H1 (cell line): ENCODE data around the gene TCF25. TPM values are rescaled to one million over a fixed set of nuclear protein-coding genes. Genes with fewer than 3 reads are reported as not detected.

Source experiments
- CTCF ChIA-PET: fragments of 300-600 bp; sonication (Branson Sonifier 250); formaldehyde crosslinking; loops from one replicate; lab custom pipeline; 2021; ENCODE audit not compliant: partially characterized antibody; lab: Charles Lee
- POLR2A ChIA-PET: fragments of 300-600 bp; sonication (Branson Sonifier 250); formaldehyde crosslinking; loops from one replicate; lab custom pipeline; 2021; ENCODE audit warnings: inconsistent platforms; ENCODE audit not compliant: partially characterized antibody; lab: Charles Lee
- DNase-seq, 2 experiments: peaks; one replicate each; pipeline versions ENCODE4 v3.0.0 to v3.0.0-alpha.2; 2010 to 2022; ENCODE audit warnings: low spot score in 2 of 2, low read depth in 1 of 2, mixed read lengths in 1 of 2
- FAIRE-seq: peaks from 2 replicates; lab custom pipeline; 2011; peaks lifted over from hg19 to GRCh38; lab: Jason Lieb, UNC
- H2AFZ ChIP-seq: 2 replicates; pipeline ENCODE4 v1.8.1; 2012; ENCODE audit warnings: low read length, inconsistent platforms
- H2AK5ac ChIP-seq: 2 replicates; pipeline ENCODE4 v1.6.1; 2013; ENCODE audit warnings: low read depth, low read length
- H2BK120ac ChIP-seq: replicated peaks from 2 replicates; pipeline ENCODE3; 2013; ENCODE audit warnings: low read depth, low read length, inconsistent platforms
- H2BK12ac ChIP-seq: 2 replicates; pipeline ENCODE4 v1.6.1; 2013; ENCODE audit warnings: low read depth, low read length
- H2BK15ac ChIP-seq: 2 replicates; pipeline ENCODE4 v1.6.1; 2013; ENCODE audit warnings: low read length
- H2BK20ac ChIP-seq: 2 replicates; pipeline ENCODE4 v1.6.1; 2013; ENCODE audit warnings: low read length
- H2BK5ac ChIP-seq: 2 replicates; pipeline ENCODE4 v1.6.1; 2013; ENCODE audit warnings: low read depth, low read length
- H3K14ac ChIP-seq: 2 replicates; pipeline ENCODE4 v1.6.1; 2013; ENCODE audit warnings: inconsistent platforms; ENCODE audit not compliant: insufficient read length
- H3K18ac ChIP-seq: 2 replicates; pipeline ENCODE4 v1.6.1; 2013; ENCODE audit warnings: low read length; ENCODE audit errors: extremely low read depth
- H3K23ac ChIP-seq: 2 replicates; pipeline ENCODE4 v1.6.1; 2013; ENCODE audit warnings: inconsistent platforms; ENCODE audit not compliant: insufficient read length
- H3K23me2 ChIP-seq: 2 replicates; pipeline ENCODE4 v1.6.1; 2013; ENCODE audit warnings: low read depth, low read length
- H3K27ac ChIP-seq: 2 replicates; pipeline ENCODE4 v1.6.1; 2011; ENCODE audit warnings: low read depth, low read length, inconsistent platforms
- H3K27me3 ChIP-seq, 4 experiments: replicated peaks in 1 of 4; 1 replicate in 1 of 4; 2 replicates in 3 of 4; pipeline versions ENCODE4 v1.6.1 to v1.8.1; 2011 to 2013; ENCODE audit warnings: low read length in 3 of 4, mild to moderate bottlenecking in 3 of 4, inconsistent platforms in 2 of 4, mixed read lengths in 2 of 4, moderate library complexity in 1 of 4; ENCODE audit not compliant: control insufficient read depth in 3 of 4, insufficient read depth in 3 of 4; ENCODE audit errors: extremely low read depth in 1 of 4
- H3K36me3 ChIP-seq, 4 experiments: 2 replicates each; pipeline versions ENCODE4 v1.6.1 to v1.8.1; 2011 to 2013; ENCODE audit warnings: mild to moderate bottlenecking in 4 of 4, low read length in 3 of 4, moderate library complexity in 2 of 4, control low read depth in 1 of 4, inconsistent platforms in 1 of 4; ENCODE audit not compliant: insufficient read depth in 4 of 4, control insufficient read depth in 2 of 4
- H3K4ac ChIP-seq: replicated peaks from 2 replicates; pipeline ENCODE3; 2013; ENCODE audit warnings: low read length, low read depth, mixed read lengths, inconsistent platforms; ENCODE audit not compliant: insufficient read length
- H3K4me1 ChIP-seq, 4 experiments: replicated peaks in 1 of 4; 1 replicate in 1 of 4; 2 replicates in 3 of 4; pipeline versions ENCODE4 v1.6.1 to v1.8.1; 2011 to 2013; ENCODE audit warnings: low read length in 3 of 4, inconsistent platforms in 2 of 4, mixed read lengths in 1 of 4; ENCODE audit not compliant: insufficient read depth in 4 of 4, control insufficient read depth in 3 of 4
- H3K4me2 ChIP-seq, 2 experiments: 2 replicates each; pipeline versions ENCODE4 v1.6.1 to v1.8.1; 2011 to 2013; ENCODE audit warnings: low read depth in 2 of 2, low read length in 2 of 2, control low read depth in 1 of 2, inconsistent platforms in 1 of 2, mild to moderate bottlenecking in 1 of 2; ENCODE audit not compliant: insufficient read depth in 1 of 2
- H3K4me3 ChIP-seq, 4 experiments: fragments of 200-600, 300-600 bp in 1 of 4; sonication (generic), shearing (Covaris generic), sonication (Bioruptor Twin) in 1 of 4; 2 replicates each; pipeline versions ENCODE4 v1.5.1 to v1.8.1; 2011 to 2016; ENCODE audit warnings: low read length in 4 of 4, low read depth in 3 of 4, control low read depth in 2 of 4, inconsistent platforms in 2 of 4, mild to moderate bottlenecking in 2 of 4, mixed read lengths in 1 of 4, moderate library complexity in 1 of 4; ENCODE audit not compliant: insufficient read depth in 2 of 4; ENCODE audit errors: extremely low read depth in 1 of 4
- H3K56ac ChIP-seq: replicated peaks from 2 replicates; pipeline ENCODE3; 2013; ENCODE audit warnings: low read depth, mild to moderate bottlenecking, mixed read lengths, low read length, inconsistent platforms; ENCODE audit not compliant: insufficient read length
- H3K79me1 ChIP-seq: 2 replicates; pipeline ENCODE4 v1.6.1; 2013; ENCODE audit warnings: low read depth, low read length, control low read depth
- H3K79me2 ChIP-seq, 2 experiments: 2 replicates each; pipeline versions ENCODE4 v1.6.1 to v1.8.1; 2012 to 2013; ENCODE audit warnings: low read length in 2 of 2, mild to moderate bottlenecking in 2 of 2, inconsistent platforms in 1 of 2; ENCODE audit not compliant: insufficient read depth in 2 of 2, control insufficient read depth in 1 of 2
- H3K9ac ChIP-seq, 4 experiments: replicated peaks in 1 of 4; 1 replicate in 1 of 4; 2 replicates in 3 of 4; pipeline versions ENCODE4 v1.6.1 to v1.8.1; 2011 to 2013; ENCODE audit warnings: low read depth in 3 of 4, low read length in 3 of 4, control low read depth in 2 of 4, mild to moderate bottlenecking in 2 of 4, moderate library complexity in 2 of 4, inconsistent platforms in 1 of 4; ENCODE audit errors: extremely low read depth in 1 of 4
- H3K9me3 ChIP-seq, 2 experiments: 2 replicates each; pipeline versions ENCODE4 v1.6.1 to v1.8.1; 2012 to 2013; ENCODE audit warnings: mild to moderate bottlenecking in 2 of 2, moderate library complexity in 2 of 2, control low read depth in 1 of 2, inconsistent platforms in 1 of 2, low read depth in 1 of 2, low read length in 1 of 2, mixed read lengths in 1 of 2; ENCODE audit not compliant: insufficient read depth in 2 of 2
- H4K20me1 ChIP-seq, 2 experiments: replicated peaks in 1 of 2; 2 replicates each; pipeline versions ENCODE3 to v1.8.1; 2011 to 2013; ENCODE audit warnings: inconsistent platforms in 2 of 2, low read length in 2 of 2, mild to moderate bottlenecking in 1 of 2; ENCODE audit not compliant: insufficient read depth in 2 of 2, control insufficient read depth in 1 of 2
- H4K5ac ChIP-seq: 2 replicates; pipeline ENCODE4 v1.6.1; 2013; ENCODE audit warnings: low read length, low read depth, mixed read lengths, inconsistent platforms; ENCODE audit not compliant: insufficient read length
- H4K8ac ChIP-seq: 2 replicates; pipeline ENCODE4 v1.8.0; 2013; ENCODE audit warnings: mild to moderate bottlenecking, moderate library complexity, low read length, inconsistent platforms; ENCODE audit not compliant: insufficient read depth; ENCODE audit errors: extremely low read depth
- H4K91ac ChIP-seq: replicated peaks from 2 replicates; pipeline ENCODE3; 2013; ENCODE audit warnings: low read length, mixed read lengths, inconsistent platforms; ENCODE audit not compliant: insufficient read length
- BCL11A ChIP-seq, 2 experiments: IDR thresholded peaks; one replicate each; pipeline ENCODE4 v1.6.1; 2011; ENCODE audit warnings: low read depth in 2 of 2, low read length in 2 of 2, mild to moderate bottlenecking in 2 of 2
- CHD2 ChIP-seq: IDR thresholded peaks from 2 replicates; pipeline ENCODE4 v1.6.1; 2012; ENCODE audit warnings: low read length, improper control_type of control experiment
- EGR1 ChIP-seq: IDR thresholded peaks from 2 replicates; pipeline ENCODE4 v1.6.1; 2011; ENCODE audit warnings: low read depth, low read length, borderline replicate concordance
- FOSL1 ChIP-seq: IDR thresholded peaks from 2 replicates; pipeline ENCODE4 v1.6.1; 2011; ENCODE audit warnings: mild to moderate bottlenecking, low read depth, low read length, moderate library complexity; ENCODE audit not compliant: insufficient read depth
- KDM1A ChIP-seq: fragments of 200-600, 300-600 bp; sonication (generic); IDR thresholded peaks from 2 replicates; pipeline ENCODE4 v1.7.1; 2016; ENCODE audit warnings: mild to moderate bottlenecking, low read length, borderline replicate concordance
- NRF1 ChIP-seq: IDR thresholded peaks from 2 replicates; pipeline ENCODE4 v1.6.1; 2011; ENCODE audit warnings: mild to moderate bottlenecking, low read depth, low read length, improper control_type of control experiment
- PHF8 ChIP-seq: fragments of 200-600 bp; sonication (generic); conservative IDR thresholded peaks from 2 replicates; pipeline ENCODE4 v1.7.1; 2012; ENCODE audit warnings: low read depth, mild to moderate bottlenecking, inconsistent platforms, low read length, moderate library complexity
- SIX5 ChIP-seq: IDR thresholded peaks from 2 replicates; pipeline ENCODE4 v1.6.1; 2011; ENCODE audit warnings: mild to moderate bottlenecking, low read depth, low read length
- SP2 ChIP-seq: IDR thresholded peaks from 2 replicates; pipeline ENCODE4 v1.6.1; 2012; ENCODE audit warnings: mild to moderate bottlenecking, low read length, inconsistent platforms
- WGBS, 2 experiments: shearing (Covaris generic) in 1 of 2; methylation state at CpG; one replicate each; pipeline versions ENCODE4 v1.1.6 to v1.1.7; 2013 to 2015; ENCODE audit warnings: low lambda C conversion rate in 2 of 2, mixed read lengths in 2 of 2, inconsistent platforms in 1 of 2, low coverage in 1 of 2, missing lambda C conversion rate in 1 of 2; ENCODE audit not compliant: insufficient replicate concordance in 2 of 2, insufficient coverage in 1 of 2, insufficient read length in 1 of 2; ENCODE audit errors: extremely low coverage in 1 of 2, missing lambda C conversion rate in 1 of 2; 5-methylcytosine and 5-hydroxymethylcytosine counted together
- polyA plus RNA-seq, 7 experiments: library from polyadenylated mRNA; depleted of rRNA in 3 of 7; stranded (reverse) in 5 of 7; unstranded in 2 of 7; fragments of >200 nt in 5 of 7; fragments of 200-250 nt in 2 of 7; gene quantifications; 1 replicate in 5 of 7; 2 replicates in 1 of 7; 4 replicates in 1 of 7; pipeline versions ENCODE4 v1.2.1 to v1.2.3, GENCODE V29; 2011 to 2013; ENCODE audit warnings: missing spikeins in 2 of 7, mixed read lengths in 2 of 7
- total RNA-seq: library from RNA; stranded (reverse); fragmentation: NEBNext Ultra II Directional; extraction: Animal tissue kit (Norgen Biotek cat#: 25700); gene quantifications from 2 replicates; pipeline ENCODE4 v1.2.1, GENCODE V29; 2021
- TF ChIP-seq, protein P1 (sequence below), 3 experiments: IDR thresholded peaks; 1 replicate in 2 of 3; 2 replicates in 1 of 3; pipeline versions ENCODE4 v1.5.1 to v1.6.1; 2011; ENCODE audit warnings: low read length in 3 of 3, mild to moderate bottlenecking in 3 of 3, inconsistent platforms in 2 of 3, low read depth in 1 of 3, moderate library complexity in 1 of 3; ENCODE audit not compliant: insufficient read depth in 1 of 3; ENCODE audit errors: control extremely low read depth in 1 of 3

The TCF25 gene
- total and polyA plus RNA-seq, 2 of the 8 experiments (the other 6 are each of a cell fraction or from before 2014, with no cell fraction given), result 78.1 to 102 TPM

DNA sequence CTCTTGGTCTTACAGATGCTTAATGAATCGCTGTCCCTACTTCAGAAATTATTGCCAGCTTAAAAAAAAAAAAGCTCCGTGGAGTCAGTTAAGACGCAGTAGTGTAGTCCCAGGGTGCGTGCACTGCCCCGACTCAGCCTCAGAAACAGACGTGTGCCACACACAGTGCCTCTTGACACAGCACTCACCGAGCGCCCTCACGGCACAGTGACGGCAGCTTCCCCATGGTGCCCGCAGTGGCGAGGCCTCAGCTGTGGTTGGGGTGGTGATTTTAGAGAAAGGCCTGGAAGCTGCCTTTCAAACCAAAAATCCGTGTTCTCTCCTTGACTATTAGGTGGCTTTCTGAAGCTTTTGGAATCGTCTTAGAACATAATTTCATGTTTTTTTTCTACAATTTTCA, 13.9 kb downstream of the TCF25 start:
- no peak overlapping the region for H4K91ac ChIP-seq
- peaks cover 10 to 54% (median 31%) of the 10 kb centered on the region in 4 experiments for H3K36me3 ChIP-seq
- no peaks in the 10 kb centered on the region for H3K27me3 ChIP-seq
- peaks cover 2% of the 10 kb centered on the region; the same call in 1 of the 2 replicates for H3K79me1 ChIP-seq
- no peak overlapping the region for H3K4ac ChIP-seq
- no peak for FAIRE-seq
- H2BK5ac ChIP-seq, result no peak overlapping the region
- H3K56ac ChIP-seq, result no peak overlapping the region
- H3K4me1 ChIP-seq, result no peaks in the 10 kb centered on the region
- H4K5ac ChIP-seq, result no peak overlapping the region
- no peak for DNase-seq
- H3K14ac ChIP-seq, result no peak overlapping the region
- no peaks in the 10 kb centered on the region for H3K23me2 ChIP-seq
- TF ChIP-seq SP2 (no peak), KDM1A (no peak), BCL11A (IDR thresholded peaks at IDR 0.05; ENCODE audit: low read depth in 2 of 2, low read length in 2 of 2) (no peak), CHD2 (no peak), PHF8 (no peak), NRF1 (no peak), EGR1 (no peak), SIX5 (no peak), FOSL1 (no peak)
- TF ChIP-seq, protein P1, sequence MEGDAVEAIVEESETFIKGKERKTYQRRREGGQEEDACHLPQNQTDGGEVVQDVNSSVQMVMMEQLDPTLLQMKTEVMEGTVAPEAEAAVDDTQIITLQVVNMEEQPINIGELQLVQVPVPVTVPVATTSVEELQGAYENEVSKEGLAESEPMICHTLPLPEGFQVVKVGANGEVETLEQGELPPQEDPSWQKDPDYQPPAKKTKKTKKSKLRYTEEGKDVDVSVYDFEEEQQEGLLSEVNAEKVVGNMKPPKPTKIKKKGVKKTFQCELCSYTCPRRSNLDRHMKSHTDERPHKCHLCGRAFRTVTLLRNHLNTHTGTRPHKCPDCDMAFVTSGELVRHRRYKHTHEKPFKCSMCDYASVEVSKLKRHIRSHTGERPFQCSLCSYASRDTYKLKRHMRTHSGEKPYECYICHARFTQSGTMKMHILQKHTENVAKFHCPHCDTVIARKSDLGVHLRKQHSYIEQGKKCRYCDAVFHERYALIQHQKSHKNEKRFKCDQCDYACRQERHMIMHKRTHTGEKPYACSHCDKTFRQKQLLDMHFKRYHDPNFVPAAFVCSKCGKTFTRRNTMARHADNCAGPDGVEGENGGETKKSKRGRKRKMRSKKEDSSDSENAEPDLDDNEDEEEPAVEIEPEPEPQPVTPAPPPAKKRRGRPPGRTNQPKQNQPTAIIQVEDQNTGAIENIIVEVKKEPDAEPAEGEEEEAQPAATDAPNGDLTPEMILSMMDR (IDR thresholded peaks at IDR 0.05; ENCODE audit: control extremely low read depth in 1 of 3, insufficient read depth in 1 of 3, low read depth in 1 of 3, low read length in 3 of 3), result no peak
- H3K27ac ChIP-seq, result no peak overlapping the region
- no peak overlapping the region for H3K9ac ChIP-seq
- no peak overlapping the region for H2AFZ ChIP-seq
- H3K18ac ChIP-seq, result no peak overlapping the region
- WGBS, 2 experiments, result 96% methylated on average over 14 of the region's 14 CpGs; no CpG with 5 or more reads in 1 of the 2 experiments
- no peaks in the 10 kb centered on the region for H3K79me2 ChIP-seq
- POLR2A ChIA-PET, result interaction anchor here (1.1 to 4.1 kb wide), 3 partner anchors 15 to 35 kb away, joined by 3 to 11 read pairs (median 6); partner anchors contain the start of gene TCF25
- H2BK15ac ChIP-seq, result no peak overlapping the region
- no peak overlapping the region for H2AK5ac ChIP-seq
- H2BK20ac ChIP-seq, result no peak overlapping the region
- CTCF ChIA-PET, result interaction anchor here (0.9 kb wide), 1 partner anchor 22 kb away, joined by 4 read pairs; no protein-coding TSS in a partner anchor
- no peaks in the 10 kb centered on the region for H3K9me3 ChIP-seq
- H4K8ac ChIP-seq, result no peak overlapping the region
- no peak overlapping the region for H3K4me3 ChIP-seq
- H2BK120ac ChIP-seq, result no peak overlapping the region
- peaks cover 0 to 10% of the 10 kb centered on the region in 2 experiments for H4K20me1 ChIP-seq
- H3K23ac ChIP-seq, result no peak overlapping the region
- no peak overlapping the region for H2BK12ac ChIP-seq
- no peak overlapping the region for H3K4me2 ChIP-seq
